Measurements from ENCODE around the gene THBS1. TPM values are rescaled to one million over a fixed set of nuclear protein-coding genes. Genes with fewer than 3 reads are reported as not detected.

The THBS1 gene
- total RNA-seq, 1 donor from 2014 or later: 849 TPM

- peak overlapping the region; percentile 95 for H3K27ac Mint-ChIP-seq (ENCODE audit: unreplicated experiment)
- no peaks in the 10 kb centered on the region for H3K9me3 Mint-ChIP-seq (ENCODE audit: unreplicated experiment)
- H3K36me3 Mint-ChIP-seq (ENCODE audit: unreplicated experiment): peaks cover 30% of the 10 kb centered on the region
- H3K4me3 Mint-ChIP-seq (ENCODE audit: unreplicated experiment): peak overlapping the region; percentile 97
- H3K4me1 Mint-ChIP-seq (ENCODE audit: unreplicated experiment): peaks cover 50% of the 10 kb centered on the region
- no peak for DNase-seq (ENCODE audit: extremely low spot score, unreplicated experiment)
- H3K27me3 Mint-ChIP-seq (ENCODE audit: unreplicated experiment): no peaks in the 10 kb centered on the region
- TF ChIP-seq CTCF (IDR thresholded peaks at IDR 0.05): no peak
Measured at GRCh38 chr15:39579487-39580116, 1.3 kb upstream of the THBS1 start.

- H3K9me3 Mint-ChIP-seq (ENCODE audit: unreplicated experiment): no peaks in the 10 kb centered on the region
Measured at GRCh38 chr15:39580117-39580484, 778 bp upstream of the THBS1 start.

GRCh38 chr15:39581242-39581792 lies 438 bp downstream of the THBS1 start:
- Mint-ChIP-seq H3K4me3 (ENCODE audit: unreplicated experiment) (peak overlapping the region; percentile 97), H3K36me3 (ENCODE audit: unreplicated experiment) (peaks cover 47% of the 10 kb centered on the region), H3K4me1 (ENCODE audit: unreplicated experiment) (peaks cover 67% of the 10 kb centered on the region), H3K27ac (ENCODE audit: unreplicated experiment) (peak overlapping the region; percentile 84), H3K27me3 (ENCODE audit: unreplicated experiment) (no peaks in the 10 kb centered on the region), H3K9me3 (ENCODE audit: unreplicated experiment) (no peaks in the 10 kb centered on the region)
- no peak for DNase-seq (ENCODE audit: extremely low spot score, unreplicated experiment)
- TF ChIP-seq CTCF (IDR thresholded peaks at IDR 0.05): no peak

More at GRCh38 chr15:39580117-39580484, 778 bp upstream of the THBS1 start:
- Mint-ChIP-seq H3K27me3 (ENCODE audit: unreplicated experiment) (no peaks in the 10 kb centered on the region), H3K27ac (ENCODE audit: unreplicated experiment) (peak overlapping the region; percentile 95), H3K4me3 (ENCODE audit: unreplicated experiment) (peak overlapping the region; percentile 97), H3K4me1 (ENCODE audit: unreplicated experiment) (peaks cover 55% of the 10 kb centered on the region), H3K36me3 (ENCODE audit: unreplicated experiment) (peaks cover 35% of the 10 kb centered on the region)
- peak; percentile 98 for DNase-seq (ENCODE audit: extremely low spot score, unreplicated experiment)
- peak; percentile 99 for TF ChIP-seq CTCF (IDR thresholded peaks at IDR 0.05)

- H3K36me3 Mint-ChIP-seq (ENCODE audit: unreplicated experiment): peaks cover 52% of the 10 kb centered on the region
- peak; percentile 43 for TF ChIP-seq CTCF (IDR thresholded peaks at IDR 0.05)
- no peaks in the 10 kb centered on the region for H3K27me3 Mint-ChIP-seq (ENCODE audit: unreplicated experiment)
- peak overlapping the region; percentile 97 for H3K4me3 Mint-ChIP-seq (ENCODE audit: unreplicated experiment)
- DNase-seq (ENCODE audit: extremely low spot score, unreplicated experiment): no peak
- peaks cover 72% of the 10 kb centered on the region for H3K4me1 Mint-ChIP-seq (ENCODE audit: unreplicated experiment)
- H3K9me3 Mint-ChIP-seq (ENCODE audit: unreplicated experiment): no peaks in the 10 kb centered on the region
- H3K27ac Mint-ChIP-seq (ENCODE audit: unreplicated experiment): peak overlapping the region; percentile 84
Measured at GRCh38 chr15:39581793-39582285, 960 bp downstream of the THBS1 start.

GRCh38 chr15:39582286-39582976 lies 1.6 kb downstream of the THBS1 start:
- Mint-ChIP-seq H3K36me3 (ENCODE audit: unreplicated experiment) (peaks cover 53% of the 10 kb centered on the region), H3K27me3 (ENCODE audit: unreplicated experiment) (no peaks in the 10 kb centered on the region), H3K27ac (ENCODE audit: unreplicated experiment) (peak overlapping the region; percentile 84), H3K9me3 (ENCODE audit: unreplicated experiment) (no peaks in the 10 kb centered on the region), H3K4me1 (ENCODE audit: unreplicated experiment) (peaks cover 78% of the 10 kb centered on the region), H3K4me3 (ENCODE audit: unreplicated experiment) (peak overlapping the region; percentile 97)
- no peak for DNase-seq (ENCODE audit: extremely low spot score, unreplicated experiment)
- TF ChIP-seq CTCF (IDR thresholded peaks at IDR 0.05): no peak

Data from osteocyte (in vitro differentiated cells).